BE2C (cell line): Measurements from ENCODE around the gene ZNF410.

Experiments used
- DNase-seq: peaks from one replicate; pipeline ENCODE4 v3.0.0-alpha.2; 2020
- H3K27me3 ChIP-seq: fragments of 250-450 bp; sonication (Bioruptor Pico); 2 replicates; pipeline ENCODE4 v1.5.1; 2020; ENCODE audit warnings: mild to moderate bottlenecking
- H3K36me3 ChIP-seq: fragments of 250-450 bp; sonication (Bioruptor Pico); 2 replicates; pipeline ENCODE4 v1.5.1; 2020; ENCODE audit warnings: mild to moderate bottlenecking
- H3K4me1 ChIP-seq: fragments of 250-450 bp; sonication (Bioruptor Pico); 2 replicates; pipeline ENCODE4 v1.5.1; 2020
- H3K4me3 ChIP-seq: 2 replicates; pipeline ENCODE4 v1.5.1; 2011; ENCODE audit warnings: low read depth, low read length
- H3K9me3 ChIP-seq: fragments of 250-450 bp; sonication (Bioruptor Pico); 2 replicates; pipeline ENCODE4 v1.5.1; 2020
- CTCF ChIP-seq: IDR thresholded peaks from 2 replicates; pipeline ENCODE4 v1.5.1; 2012; ENCODE audit warnings: mild to moderate bottlenecking, low read depth, low read length

Gene ZNF410

DNA sequence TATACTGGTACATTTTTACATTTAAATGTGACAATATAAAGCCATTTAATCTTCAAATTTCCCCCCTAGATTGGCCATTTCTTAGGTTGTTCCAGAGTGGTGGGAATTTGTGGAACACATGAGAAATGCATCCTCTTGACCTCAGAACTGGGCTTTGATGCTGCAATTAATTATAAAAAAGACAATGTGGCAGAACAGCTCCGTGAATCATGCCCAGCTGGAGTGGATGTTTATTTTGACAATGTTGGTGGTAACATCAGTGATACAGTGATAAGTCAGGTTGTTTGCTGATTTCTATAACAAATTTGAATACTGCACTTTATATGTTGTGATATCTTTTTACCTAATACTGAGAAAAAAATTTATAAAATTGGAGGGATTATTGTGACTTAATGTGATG lies 7.6 kb upstream of the ZNF410 start:
- Histone ChIP-seq H3K27me3 (no peaks in the 10 kb centered on the region), H3K9me3 (no peaks in the 10 kb centered on the region), H3K4me3 (no peak overlapping the region), H3K4me1 (no peaks in the 10 kb centered on the region), H3K36me3 (no peaks in the 10 kb centered on the region)
- no peak for TF ChIP-seq CTCF
- DNase-seq, result no peak

DNA sequence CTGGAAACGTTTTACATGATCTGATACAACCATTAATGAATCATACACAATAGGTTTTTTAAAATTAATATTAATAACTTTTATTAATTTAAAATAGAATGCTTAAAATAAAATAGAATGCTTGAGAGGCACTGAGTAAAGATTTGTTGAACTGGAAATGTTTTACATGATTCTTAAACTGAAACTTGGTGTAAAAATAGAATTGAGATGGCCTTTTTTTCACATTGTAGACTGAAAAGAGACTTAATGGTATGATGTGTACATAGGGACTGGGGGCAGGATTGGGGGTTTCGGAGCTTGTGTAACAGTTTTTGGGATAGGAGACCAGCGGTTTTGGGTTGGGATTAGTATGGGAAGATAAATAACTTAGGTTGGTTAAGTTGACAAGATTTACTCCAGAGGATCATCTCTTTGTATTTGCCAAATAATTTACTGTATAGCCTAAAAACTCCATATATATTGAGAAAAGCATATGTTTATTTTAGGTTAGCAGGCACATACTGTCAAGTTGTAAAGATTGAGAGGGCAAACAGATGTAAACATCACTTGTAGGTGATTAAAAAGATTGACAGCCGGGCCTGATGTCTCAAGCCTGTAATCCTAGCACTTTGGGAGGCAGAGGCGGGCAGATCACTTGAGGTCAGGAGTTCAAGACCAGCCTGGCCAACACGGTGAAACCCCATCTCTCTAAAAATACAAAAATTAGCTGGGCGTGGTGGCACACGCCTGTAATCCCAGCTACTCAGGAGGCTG lies 2.0 kb upstream of the ZNF410 start:
- no peaks in the 10 kb centered on the region for H3K9me3 ChIP-seq
- no peak for DNase-seq
- no peaks in the 10 kb centered on the region for H3K27me3 ChIP-seq
- H3K36me3 ChIP-seq, result no peaks in the 10 kb centered on the region
- peaks cover 6% of the 10 kb centered on the region; the same call in 1 of the 2 replicates for H3K4me1 ChIP-seq
- H3K4me3 ChIP-seq, result no peak overlapping the region
- no peak for TF ChIP-seq CTCF

- Histone ChIP-seq H3K9me3 (no peaks in the 10 kb centered on the region), H3K36me3 (peaks cover 3% of the 10 kb centered on the region; the same call in 1 of the 2 replicates), H3K4me1 (peaks cover 6% of the 10 kb centered on the region; the same call in 1 of the 2 replicates), H3K4me3 (peak overlapping the region; percentile 98), H3K27me3 (no peaks in the 10 kb centered on the region)
- no peak for DNase-seq
- TF ChIP-seq CTCF, result no peak
Observed at GRCh38 chr14:73887318-73887616, 608 bp downstream of the ZNF410 start.

DNA sequence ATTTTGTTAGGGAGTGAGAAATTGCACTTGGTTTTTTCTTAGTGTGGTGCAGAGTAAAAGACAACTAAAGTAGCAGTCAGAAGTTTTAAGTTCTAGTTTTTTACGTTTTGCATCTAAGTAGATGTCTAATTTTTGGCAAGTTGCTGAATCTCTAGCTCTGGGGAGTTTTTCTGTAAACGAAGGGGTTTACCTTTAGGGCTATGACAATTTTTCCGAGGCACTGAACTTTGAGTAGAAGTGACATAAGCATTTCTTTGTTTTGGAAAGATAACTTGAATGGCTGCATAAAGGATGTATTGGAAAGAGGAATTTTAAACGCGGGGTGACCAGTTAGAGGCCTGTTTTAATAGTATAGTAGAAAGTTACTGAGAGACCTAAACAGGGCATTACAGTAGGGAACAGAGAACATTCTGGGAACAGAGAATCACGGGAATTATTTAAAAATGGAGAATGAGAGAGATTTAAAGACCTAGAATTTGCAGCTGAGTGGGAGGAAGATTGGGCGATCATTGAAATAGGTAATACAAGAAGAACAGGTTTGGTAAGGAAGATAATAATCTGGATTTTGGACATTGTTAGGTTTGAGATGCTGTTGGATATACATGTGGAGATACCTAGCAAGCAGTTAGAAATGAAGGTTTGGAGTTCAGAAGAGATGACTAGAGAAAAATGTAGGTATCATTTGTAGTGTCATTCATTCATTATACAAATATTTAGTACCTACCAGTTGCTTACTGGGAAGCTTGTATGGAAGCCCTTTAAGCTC lies 1.2 kb downstream of the ZNF410 start:
- TF ChIP-seq CTCF, result no peak
- no peak for DNase-seq
- no peaks in the 10 kb centered on the region for H3K27me3 ChIP-seq
- peaks cover 6% of the 10 kb centered on the region; the same call in 1 of the 2 replicates for H3K36me3 ChIP-seq
- peak overlapping the region; percentile 98 for H3K4me3 ChIP-seq
- peaks cover 6% of the 10 kb centered on the region; the same call in 1 of the 2 replicates for H3K4me1 ChIP-seq
- H3K9me3 ChIP-seq, result no peaks in the 10 kb centered on the region

DNA sequence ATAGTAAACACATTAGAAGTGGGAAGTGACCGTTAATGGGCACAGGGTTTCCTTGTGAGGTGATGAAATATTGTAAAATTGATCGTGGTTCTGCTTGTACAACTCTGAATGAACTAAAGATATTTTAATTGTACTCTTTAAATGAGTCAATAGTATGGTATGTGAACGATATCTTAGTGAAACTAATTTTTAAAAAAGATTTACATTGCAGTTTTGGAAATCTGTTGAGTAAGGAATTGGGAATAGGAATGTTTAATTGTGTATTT lies 1.7 kb downstream of the ZNF410 start:
- Histone ChIP-seq H3K4me1 (peaks cover 6% of the 10 kb centered on the region; the same call in 1 of the 2 replicates), H3K4me3 (peak overlapping the region; percentile 98; the same call in 1 of the 2 replicates), H3K36me3 (peaks cover 8% of the 10 kb centered on the region), H3K27me3 (no peaks in the 10 kb centered on the region), H3K9me3 (no peaks in the 10 kb centered on the region)
- DNase-seq, result no peak
- TF ChIP-seq CTCF, result no peak

DNA sequence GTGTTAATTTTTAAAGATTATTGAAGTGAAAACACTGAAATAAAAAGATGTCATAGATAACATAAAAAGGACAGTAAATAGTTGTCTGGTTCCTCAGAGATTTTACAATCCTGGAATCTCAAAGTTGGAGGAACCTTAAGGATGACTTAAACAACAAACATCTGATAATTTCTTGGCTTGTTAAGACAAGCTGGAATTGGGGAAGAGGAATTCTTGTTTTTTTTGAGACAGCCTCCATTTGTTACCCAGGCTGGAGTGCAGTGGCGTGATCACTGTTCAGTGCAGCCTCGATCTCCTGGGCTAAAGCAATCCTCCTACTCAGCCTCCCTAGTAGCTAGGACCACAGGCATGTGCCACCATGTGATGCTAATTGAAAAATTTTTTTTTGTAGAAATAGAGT lies 2.3 kb downstream of the ZNF410 start:
- no peak overlapping the region for H3K4me3 ChIP-seq
- TF ChIP-seq CTCF, result no peak

More for the DNA sequence above, 2.3 kb downstream of the ZNF410 start:
- Histone ChIP-seq H3K36me3 (peaks cover 14% of the 10 kb centered on the region), H3K27me3 (no peaks in the 10 kb centered on the region), H3K4me1 (peaks cover 6% of the 10 kb centered on the region; the same call in 1 of the 2 replicates), H3K9me3 (no peaks in the 10 kb centered on the region)
- DNase-seq, result no peak
